HL-60 (cell line): ENCODE data around the gene WDR7.

Source experiments
- DNase-seq, 2 experiments: peaks; one replicate each; pipeline ENCODE4 v3.0.0-alpha.2; 2010 to 2020; ENCODE audit warnings: low read depth in 1 of 2, low spot score in 1 of 2
- H3K27ac ChIP-seq: fragments of 250-450 bp; sonication (Bioruptor Pico); replicated peaks from 2 replicates; pipeline ENCODE4 v1.5.1; 2020; ENCODE audit warnings: mild to moderate bottlenecking, moderate library complexity
- H3K27me3 ChIP-seq: fragments of 250-450 bp; sonication (Bioruptor Pico); 2 replicates; pipeline ENCODE4 v1.5.1; 2021; ENCODE audit warnings: mild to moderate bottlenecking, moderate library complexity; ENCODE audit not compliant: insufficient read depth, poor library complexity, severe bottlenecking
- H3K4me3 ChIP-seq: replicated peaks from 2 replicates; pipeline ENCODE4 v1.5.1; 2011; ENCODE audit warnings: mild to moderate bottlenecking, control low read depth, low read length; ENCODE audit not compliant: insufficient read depth
- CTCF ChIP-seq: IDR thresholded peaks from one replicate; pipeline ENCODE4 v1.5.1; 2011; ENCODE audit warnings: low read length, control low read depth, inconsistent platforms; ENCODE audit not compliant: insufficient read depth
- GABPA ChIP-seq: IDR thresholded peaks from 2 replicates; pipeline ENCODE4 v1.6.1; 2012; ENCODE audit warnings: low read depth
- POLR2AphosphoS5 ChIP-seq: IDR thresholded peaks from 2 replicates; pipeline ENCODE4 v1.6.1; 2012; ENCODE audit warnings: low read depth
- REST ChIP-seq: IDR thresholded peaks from 2 replicates; pipeline ENCODE4 v1.6.1; 2012; ENCODE audit warnings: low read depth; ENCODE audit not compliant: insufficient replicate concordance
- SPI1 ChIP-seq: IDR thresholded peaks from 2 replicates; pipeline ENCODE4 v1.6.1; 2012; ENCODE audit warnings: low read depth, mild to moderate bottlenecking, borderline replicate concordance

Gene WDR7

GRCh38 chr18:57030417-57030816 is 379.3 kb downstream of the WDR7 start:
- TF ChIP-seq CTCF, result no peak
- no peak for TF ChIP-seq GABPA
- TF ChIP-seq SPI1, result no peak
- no peak for TF ChIP-seq POLR2AphosphoS5
- no peak for TF ChIP-seq REST

GRCh38 chr18:57035590-57035989 is 384.4 kb downstream of the WDR7 start:
- H3K27me3 ChIP-seq, result no peaks in the 10 kb centered on the region
- no peak for TF ChIP-seq CTCF
- no peak for TF ChIP-seq SPI1
- TF ChIP-seq REST, result no peak
- no peak for TF ChIP-seq POLR2AphosphoS5
- no peak for TF ChIP-seq GABPA

More at GRCh38 chr18:57030417-57030816, 379.3 kb downstream of the WDR7 start:
- no peak overlapping the region for H3K4me3 ChIP-seq
- no peak for DNase-seq
- H3K27me3 ChIP-seq, result no peaks in the 10 kb centered on the region
- no peak overlapping the region for H3K27ac ChIP-seq

GRCh38 chr18:57038395-57038794 is 387.2 kb downstream of the WDR7 start:
- no peak overlapping the region for H3K4me3 ChIP-seq
- DNase-seq, result no peak
- TF ChIP-seq POLR2AphosphoS5, result no peak
- no peak for TF ChIP-seq CTCF
- TF ChIP-seq REST, result no peak
- TF ChIP-seq GABPA, result no peak
- no peak for TF ChIP-seq SPI1
- H3K27me3 ChIP-seq, result no peaks in the 10 kb centered on the region
- H3K27ac ChIP-seq, result no peak overlapping the region

More at GRCh38 chr18:57035590-57035989, 384.4 kb downstream of the WDR7 start:
- no peak for DNase-seq
- Histone ChIP-seq H3K4me3 (no peak overlapping the region), H3K27ac (no peak overlapping the region)
